Esophagus muscularis mucosa (tissue), 4 donors: ENCODE results near the gene GBP6. TPM values are rescaled to one million over a fixed set of nuclear protein-coding genes. Genes with fewer than 3 reads are reported as not detected.
"Not testable (repeated sequence)": the region's sequence is repeated elsewhere in the genome, so short reads cannot be mapped to it uniquely, and the experiment has no call there.

Experiments
- DNase-seq: peaks from one replicate; pipeline ENCODE4 v3.0.0-alpha.2; 2017; ENCODE audit errors: extremely low spot score
- H3K27ac ChIP-seq, 4 donors: fragments of 200-600 bp; sonication (generic); replicated peaks in 1 of 4; 1 replicate in 3 of 4; 2 replicates in 1 of 4; pipeline ENCODE4 v1.5.1; 2016 to 2019; ENCODE audit warnings: mild to moderate bottlenecking in 1 of 4
- H3K27me3 ChIP-seq, 4 donors: fragments of 200-600 bp; sonication (generic); one replicate each; pipeline versions ENCODE4 v1.5.1 to v1.6.0; 2016 to 2019
- H3K36me3 ChIP-seq, 4 donors: fragments of 200-600 bp; sonication (generic); one replicate each; pipeline ENCODE4 v1.5.1; 2016 to 2019
- H3K4me1 ChIP-seq, 4 donors: fragments of 200-600 bp; sonication (generic); one replicate each; pipeline ENCODE4 v1.5.1; 2016 to 2019
- H3K4me3 ChIP-seq, 4 donors: fragments of 200-600 bp; sonication (generic); 1 replicate in 2 of 4; 2 replicates in 2 of 4; pipeline ENCODE4 v1.5.1; 2016 to 2019; ENCODE audit warnings: mild to moderate bottlenecking in 4 of 4, moderate library complexity in 1 of 4
- H3K9me3 ChIP-seq, 4 donors: fragments of 200-600 bp; sonication (generic); 1 replicate in 3 of 4; 2 replicates in 1 of 4; pipeline ENCODE4 v1.5.1; 2016 to 2019
- EP300 ChIP-seq: sonication (generic); formaldehyde crosslinking; IDR thresholded peaks from one replicate; pipeline ENCODE4 v1.6.1; 2017; ENCODE audit warnings: antibody characterized with exemption
- POLR2A ChIP-seq: fragments of 450-650 bp; IDR thresholded peaks from one replicate; pipeline ENCODE4 v1.6.1; 2017; ENCODE audit warnings: antibody characterized with exemption, moderate library complexity, mild to moderate bottlenecking, low read depth
- POLR2AphosphoS5 ChIP-seq, 2 donors: sonication (generic); formaldehyde crosslinking; IDR thresholded peaks; one replicate each; pipeline ENCODE4 v1.6.1; 2017; ENCODE audit warnings: antibody characterized with exemption in 2 of 2
- WGBS: methylation state at CpG from one replicate; pipeline ENCODE4 v1.1.5; 2018; 5-methylcytosine and 5-hydroxymethylcytosine counted together
- intact Hi-C: fragments of 100-400 bp; cut with DNase I; formaldehyde crosslinking; loops from one replicate; pipeline ENCODE4 v1.15.1; 2023
- total RNA-seq, 4 donors: library from RNA; depleted of rRNA; stranded (reverse); fragments of >200 nt; gene quantifications; one replicate each; pipeline versions ENCODE4 v1.1.0 to v1.2.1, GENCODE V29; 2016
- TF ChIP-seq, protein P1 (sequence below), 3 experiments: fragments of 200-600 bp in 2 of 3; fragments of 450-650 bp in 1 of 3; sonication (generic) in 2 of 3; IDR thresholded peaks; one replicate each; pipeline ENCODE4 v1.5.1; 2017 to 2019; ENCODE audit warnings: antibody characterized with exemption in 3 of 3, mild to moderate bottlenecking in 2 of 3, moderate library complexity in 1 of 3

Gene GBP6
- total RNA-seq, 4 donors from 2014 or later, result under 0.01 TPM; not detected in 3

- no peaks in the 10 kb centered on the region for H3K4me1 ChIP-seq
- no peaks in the 10 kb centered on the region for H3K27me3 ChIP-seq
- H3K36me3 ChIP-seq, result peaks cover 0 to 6% (median 0%) of the 10 kb centered on the region in 4 donors
- TF ChIP-seq POLR2A, result no peak
- no peak for TF ChIP-seq EP300
- intact Hi-C loops, result no loop called here
- DNase-seq, result no peak
- H3K27ac ChIP-seq, result no peak overlapping the region
- H3K4me3 ChIP-seq, result no peak overlapping the region
- WGBS, result 53% methylated on average over 3 of the region's 3 CpGs
- no peaks in the 10 kb centered on the region for H3K9me3 ChIP-seq
Observed at GRCh38 chr1:89425056-89425455, 61.2 kb downstream of the GBP6 start.

DNA sequence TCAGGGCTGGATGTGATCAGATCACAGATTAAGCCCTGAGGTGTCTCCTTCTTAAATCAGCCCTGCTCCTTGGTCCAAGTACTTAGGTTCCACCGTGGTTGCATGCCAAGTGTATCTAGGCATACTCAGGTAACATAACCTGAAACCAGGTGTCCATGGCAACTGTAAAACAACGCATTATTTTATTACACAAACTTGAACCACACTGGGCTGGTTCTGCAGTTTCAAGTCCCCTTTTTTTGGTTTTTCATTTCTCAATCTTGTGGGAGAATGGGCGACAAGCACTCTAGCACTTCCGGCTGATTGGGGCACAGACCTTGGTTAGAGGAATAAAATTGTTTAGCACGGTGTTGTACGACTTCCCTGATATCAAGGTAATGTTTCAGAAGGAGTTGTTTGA is 65.2 kb downstream of the GBP6 start:
- 86% methylated on average over 6 of the region's 6 CpGs for WGBS
- Histone ChIP-seq H3K9me3 (no peaks in the 10 kb centered on the region), H3K27me3 (no peaks in the 10 kb centered on the region), H3K4me3 (no peak overlapping the region), H3K27ac (no peak overlapping the region), H3K4me1 (no peaks in the 10 kb centered on the region), H3K36me3 (peaks cover 0 to 6% (median 0%) of the 10 kb centered on the region in 4 donors)
- no peak for DNase-seq
- intact Hi-C loops, result no loop called here
- TF ChIP-seq POLR2AphosphoS5 (IDR thresholded peaks at IDR 0.05), result no peak
- no peak for TF ChIP-seq EP300

- H3K4me1 ChIP-seq, intact Hi-C loops, H3K4me3 ChIP-seq, H3K36me3 ChIP-seq, DNase-seq, H3K27me3 ChIP-seq, H3K9me3 ChIP-seq, H3K27ac ChIP-seq: not testable (repeated sequence)
- 94% methylated on average over 2 of the region's 4 CpGs for WGBS
Observed at GRCh38 chr1:89429681-89430080, 65.8 kb downstream of the GBP6 start.

GRCh38 chr1:89433421-89433820 is 69.6 kb downstream of the GBP6 start:
- TF ChIP-seq EP300 (no peak), POLR2AphosphoS5 (IDR thresholded peaks at IDR 0.05) (no peak), POLR2A (no peak)
- TF ChIP-seq, protein P1, sequence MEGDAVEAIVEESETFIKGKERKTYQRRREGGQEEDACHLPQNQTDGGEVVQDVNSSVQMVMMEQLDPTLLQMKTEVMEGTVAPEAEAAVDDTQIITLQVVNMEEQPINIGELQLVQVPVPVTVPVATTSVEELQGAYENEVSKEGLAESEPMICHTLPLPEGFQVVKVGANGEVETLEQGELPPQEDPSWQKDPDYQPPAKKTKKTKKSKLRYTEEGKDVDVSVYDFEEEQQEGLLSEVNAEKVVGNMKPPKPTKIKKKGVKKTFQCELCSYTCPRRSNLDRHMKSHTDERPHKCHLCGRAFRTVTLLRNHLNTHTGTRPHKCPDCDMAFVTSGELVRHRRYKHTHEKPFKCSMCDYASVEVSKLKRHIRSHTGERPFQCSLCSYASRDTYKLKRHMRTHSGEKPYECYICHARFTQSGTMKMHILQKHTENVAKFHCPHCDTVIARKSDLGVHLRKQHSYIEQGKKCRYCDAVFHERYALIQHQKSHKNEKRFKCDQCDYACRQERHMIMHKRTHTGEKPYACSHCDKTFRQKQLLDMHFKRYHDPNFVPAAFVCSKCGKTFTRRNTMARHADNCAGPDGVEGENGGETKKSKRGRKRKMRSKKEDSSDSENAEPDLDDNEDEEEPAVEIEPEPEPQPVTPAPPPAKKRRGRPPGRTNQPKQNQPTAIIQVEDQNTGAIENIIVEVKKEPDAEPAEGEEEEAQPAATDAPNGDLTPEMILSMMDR (IDR thresholded peaks at IDR 0.05), result no peak
- Histone ChIP-seq H3K27ac (no peak overlapping the region), H3K27me3 (no peaks in the 10 kb centered on the region), H3K9me3 (peaks cover 0 to 15% (median 8%) of the 10 kb centered on the region in 4 donors), H3K4me1 (no peaks in the 10 kb centered on the region), H3K36me3 (no peaks in the 10 kb centered on the region), H3K4me3 (no peak overlapping the region)
- 69% methylated on average over 4 of the region's 4 CpGs for whole genome bisulfite sequencing
- no peak for DNase-seq
- intact Hi-C loops, result no loop called here

DNA sequence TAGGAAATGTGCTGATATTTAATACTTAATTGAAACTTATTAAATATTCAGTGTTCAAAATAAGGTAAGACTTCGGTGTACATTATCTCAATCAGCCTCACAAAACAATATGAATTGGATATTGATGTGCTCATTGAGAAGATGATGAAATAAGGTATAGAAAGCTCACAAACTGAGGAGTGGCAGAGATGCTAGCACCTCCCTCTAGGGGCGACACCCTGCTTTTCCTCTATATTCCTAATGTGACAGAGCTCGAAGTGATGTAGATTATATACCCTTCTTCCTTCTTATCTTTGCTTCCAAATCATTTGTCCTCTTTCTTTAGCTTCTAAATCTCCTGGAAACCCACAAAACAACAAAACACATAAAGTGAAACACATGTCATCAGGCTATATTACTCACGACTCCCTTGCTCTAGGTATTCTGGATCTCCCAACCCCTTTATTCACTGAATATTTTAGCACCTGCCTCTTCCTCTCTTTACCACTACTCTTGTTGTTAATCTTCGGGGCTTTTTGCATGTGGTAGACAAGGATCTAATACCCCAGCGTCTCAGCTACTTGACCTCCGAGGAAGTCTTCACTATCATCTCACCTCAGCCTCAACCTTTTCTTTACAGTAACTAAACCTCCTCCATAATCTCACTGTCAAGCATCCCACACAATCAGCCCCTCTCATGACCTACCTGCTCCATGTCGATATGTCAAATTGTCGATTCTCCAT is 70.4 kb downstream of the GBP6 start:
- H3K27me3 ChIP-seq, result not testable (repeated sequence)

More for the DNA sequence above, 70.4 kb downstream of the GBP6 start:
- H3K4me1 ChIP-seq, intact Hi-C loops, DNase-seq, H3K27ac ChIP-seq, H3K4me3 ChIP-seq, H3K36me3 ChIP-seq: not testable (repeated sequence)
- peaks cover 0 to 23% (median 12%) of the 10 kb centered on the region in 4 donors for H3K9me3 ChIP-seq
- 88% methylated on average over 9 of the region's 9 CpGs for WGBS

Other genes starting within 250 kb of the GBP6 start
- gene GBP2, start 237.9 kb upstream of the GBP6 start, total RNA-seq, result 100 to 1,000 TPM; 103 to 169 (median 147) TPM
- not detected for gene GBP7, start 188.1 kb upstream of the GBP6 start, total RNA-seq
- gene GBP4, start 165.1 kb upstream of the GBP6 start, total RNA-seq, result 1 to 10 TPM; 4.1 to 9.6 (median 5.0) TPM
- 1 to 10 TPM in 1 of 4 donors, under 1 TPM in 3; 0.42 to 3.0 (median 0.73) TPM for gene GBP5, start 91.2 kb upstream of the GBP6 start, total RNA-seq
- 1 to 10 TPM; 3.3 to 9.2 (median 4.1) TPM for gene LRRC8B, start 160.8 kb downstream of the GBP6 start, total RNA-seq